Measurements from ENCODE around the gene PRKG1. TPM values are rescaled to one million over a fixed set of nuclear protein-coding genes. Genes with fewer than 3 reads are reported as not detected.

The PRKG1 gene
- total and polyA plus RNA-seq, 2 of the 8 experiments (the other 6 are each of a cell fraction or from before 2014, with no cell fraction given): 4.2 to 15.2 TPM

- H4K8ac ChIP-seq (ENCODE audit: extremely low read depth, insufficient read depth, low read length): no peak overlapping the region; the same call in 1 of the 2 replicates
- H2AK5ac ChIP-seq (ENCODE audit: low read depth, low read length): no peak overlapping the region
- no peak overlapping the region for H2AFZ ChIP-seq (ENCODE audit: low read length)
- H3K79me1 ChIP-seq (ENCODE audit: low read depth, low read length): no peaks in the 10 kb centered on the region
- CTCF ChIA-PET (ENCODE audit: partially characterized antibody): interaction anchor here (0.8 to 1.9 kb wide), 3 partner anchors 8 to 14 kb away, joined by 3 to 5 read pairs (median 3); no protein-coding TSS in a partner anchor
- no peak overlapping the region for H3K23ac ChIP-seq (ENCODE audit: insufficient read length)
- POLR2A ChIA-PET (ENCODE audit: partially characterized antibody): no interaction called here
- H3K9ac ChIP-seq (replicated peaks in 1 of 4; ENCODE audit: extremely low read depth in 1 of 4, low read depth in 3 of 4, low read length in 3 of 4): peak overlapping the region in 1 of 4 experiments; percentile 34; a peak in 1 of 7 replicates
- H3K4ac ChIP-seq (replicated peaks; ENCODE audit: insufficient read length, low read depth, low read length): no peak overlapping the region
- H2BK15ac ChIP-seq (ENCODE audit: low read length): no peak overlapping the region
- no peak overlapping the region for H2BK5ac ChIP-seq (ENCODE audit: low read depth, low read length)
- H4K5ac ChIP-seq (ENCODE audit: insufficient read length, low read depth, low read length): no peak overlapping the region
- H4K20me1 ChIP-seq (replicated peaks in 1 of 2; ENCODE audit: control insufficient read depth in 1 of 2, insufficient read depth in 2 of 2, low read length in 2 of 2): no peaks in the 10 kb centered on the region
- no peak for DNase-seq (ENCODE audit: low read depth in 1 of 2, low spot score in 2 of 2)
- H3K27me3 ChIP-seq (replicated peaks in 1 of 4; ENCODE audit: control insufficient read depth in 3 of 4, extremely low read depth in 1 of 4, insufficient read depth in 3 of 4, low read length in 3 of 4): no peaks in the 10 kb centered on the region
- 89% methylated on average over 5 of the region's 5 CpGs; no CpG with 5 or more reads in 1 of the 2 experiments for WGBS, 2 experiments (ENCODE audit: extremely low coverage in 1 of 2, insufficient coverage in 1 of 2, insufficient read length in 1 of 2, insufficient replicate concordance in 2 of 2, low coverage in 1 of 2, low lambda C conversion rate in 2 of 2, missing lambda C conversion rate in 1 of 2)
- no peak overlapping the region for H3K27ac ChIP-seq (ENCODE audit: low read depth, low read length)
- no peak overlapping the region for H3K4me2 ChIP-seq (ENCODE audit: insufficient read depth in 1 of 2, low read depth in 2 of 2, low read length in 2 of 2)
- no peak overlapping the region for H3K56ac ChIP-seq (replicated peaks; ENCODE audit: insufficient read length, low read depth, low read length)
- no peak overlapping the region for H3K14ac ChIP-seq (ENCODE audit: insufficient read length)
- H3K36me3 ChIP-seq (ENCODE audit: control insufficient read depth in 2 of 4, insufficient read depth in 4 of 4, low read length in 3 of 4): no peaks in the 10 kb centered on the region
- no peaks in the 10 kb centered on the region for H3K79me2 ChIP-seq (ENCODE audit: control insufficient read depth in 1 of 2, insufficient read depth in 2 of 2, low read length in 2 of 2)
- no peaks in the 10 kb centered on the region for H3K9me3 ChIP-seq (ENCODE audit: insufficient read depth in 2 of 2, low read depth in 1 of 2, low read length in 1 of 2)
- no peak overlapping the region for H4K91ac ChIP-seq (replicated peaks; ENCODE audit: insufficient read length, low read length)
- no peaks in the 10 kb centered on the region for H3K23me2 ChIP-seq (ENCODE audit: low read depth, low read length)
- TF ChIP-seq JUND (IDR thresholded peaks at IDR 0.05; ENCODE audit: low read length) (no peak), SIN3A (conservative IDR thresholded peaks at IDR 0.05 in 1 of 2, IDR thresholded peaks at IDR 0.05 in 1 of 2; ENCODE audit: low read depth in 1 of 2, low read length in 2 of 2) (no peak), ASH2L (IDR thresholded peaks at IDR 0.05; ENCODE audit: low read length) (no peak), RAD21 (IDR thresholded peaks at IDR 0.05 in 1 of 2, conservative IDR thresholded peaks at IDR 0.05 in 1 of 2; ENCODE audit: low read depth in 2 of 2, low read length in 2 of 2) (no peak)
- TF ChIP-seq, protein P1, sequence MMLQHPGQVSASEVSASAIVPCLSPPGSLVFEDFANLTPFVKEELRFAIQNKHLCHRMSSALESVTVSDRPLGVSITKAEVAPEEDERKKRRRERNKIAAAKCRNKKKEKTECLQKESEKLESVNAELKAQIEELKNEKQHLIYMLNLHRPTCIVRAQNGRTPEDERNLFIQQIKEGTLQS (IDR thresholded peaks at IDR 0.05; ENCODE audit: insufficient read depth, low read depth, low read length): no peak
- H3K4me1 ChIP-seq (replicated peaks in 1 of 4; ENCODE audit: control insufficient read depth in 3 of 4, insufficient read depth in 4 of 4, low read length in 3 of 4): no peaks in the 10 kb centered on the region; a peak in 1 of 7 replicates
- FAIRE-seq: no peak
- H2BK12ac ChIP-seq (ENCODE audit: low read depth, low read length): no peak overlapping the region
- H2BK120ac ChIP-seq (replicated peaks; ENCODE audit: low read depth, low read length): no peak overlapping the region
- no peak overlapping the region for H2BK20ac ChIP-seq (ENCODE audit: low read length)
- H3K4me3 ChIP-seq (ENCODE audit: extremely low read depth in 1 of 4, insufficient read depth in 2 of 4, low read depth in 3 of 4, low read length in 4 of 4): no peak overlapping the region
- H3K18ac ChIP-seq (ENCODE audit: extremely low read depth, low read length): no peak overlapping the region
Measured at GRCh38 chr10:51894771-51895578, 820.7 kb downstream of the PRKG1 start.

All from H1 (cell line).